Astrocyte (in vitro differentiated cells and primary cell): ENCODE measurements around the gene RGL2. TPM values are rescaled to one million over a fixed set of nuclear protein-coding genes. Genes with fewer than 3 reads are reported as not detected.

Source experiments
- DNase-seq: peaks from one replicate; pipeline ENCODE4 v3.0.0-alpha.2; 2010; ENCODE audit warnings: low read depth
- FAIRE-seq: peaks from 2 replicates; lab custom pipeline; 2011; peaks lifted over from hg19 to GRCh38; lab: Jason Lieb, UNC
- H2AFZ ChIP-seq: 2 replicates; pipeline ENCODE4 v1.6.0; 2012; ENCODE audit warnings: low read depth, low read length, inconsistent platforms
- H3K27ac ChIP-seq: 2 replicates; pipeline ENCODE4 v1.5.1; 2011; ENCODE audit warnings: low read depth, low read length, inconsistent platforms
- H3K27me3 ChIP-seq: 2 replicates; pipeline ENCODE4 v1.6.0; 2011; ENCODE audit warnings: low read length, inconsistent platforms; ENCODE audit not compliant: insufficient read depth
- H3K36me3 ChIP-seq: 2 replicates; pipeline ENCODE4 v1.5.1; 2011; ENCODE audit warnings: low read length, inconsistent platforms; ENCODE audit not compliant: insufficient read depth
- H3K4me1 ChIP-seq: 2 replicates; pipeline ENCODE4 v1.5.1; 2011; ENCODE audit warnings: low read length, inconsistent platforms; ENCODE audit not compliant: insufficient read depth
- H3K4me2 ChIP-seq: 2 replicates; pipeline ENCODE4 v1.6.0; 2012; ENCODE audit warnings: low read length, inconsistent platforms
- H3K4me3 ChIP-seq: 2 replicates; pipeline ENCODE4 v1.5.1; 2011; ENCODE audit warnings: low read depth, mild to moderate bottlenecking, low read length, inconsistent platforms; ENCODE audit not compliant: insufficient read depth
- H3K79me2 ChIP-seq: 2 replicates; pipeline ENCODE4 v1.6.0; 2012; ENCODE audit warnings: mild to moderate bottlenecking, low read length, inconsistent platforms; ENCODE audit not compliant: insufficient read depth
- H3K9ac ChIP-seq: 2 replicates; pipeline ENCODE4 v1.6.0; 2012; ENCODE audit warnings: mild to moderate bottlenecking, low read length, inconsistent platforms
- H3K9me3 ChIP-seq: 2 replicates; pipeline ENCODE4 v1.5.1; 2012; ENCODE audit warnings: low read depth, mild to moderate bottlenecking, low read length, inconsistent platforms; ENCODE audit not compliant: insufficient read depth
- H4K20me1 ChIP-seq: 2 replicates; pipeline ENCODE4 v1.6.0; 2012; ENCODE audit warnings: low read length, inconsistent platforms; ENCODE audit not compliant: insufficient read depth
- H3K27ac Mint-ChIP-seq: one replicate; pipeline ENCODE4 v1.8.0; 2021; ENCODE audit warnings: mild to moderate bottlenecking, mixed read lengths; ENCODE audit not compliant: unreplicated experiment
- H3K27me3 Mint-ChIP-seq: one replicate; pipeline ENCODE4 v1.8.0; 2021; ENCODE audit warnings: low read depth, mixed read lengths; ENCODE audit not compliant: unreplicated experiment
- H3K36me3 Mint-ChIP-seq: one replicate; pipeline ENCODE4 v1.8.0; 2021; ENCODE audit warnings: low read depth, mixed read lengths; ENCODE audit not compliant: unreplicated experiment
- H3K4me1 Mint-ChIP-seq: one replicate; pipeline ENCODE4 v1.8.0; 2021; ENCODE audit warnings: low read depth, mixed read lengths; ENCODE audit not compliant: unreplicated experiment
- H3K4me3 Mint-ChIP-seq: one replicate; pipeline ENCODE4 v1.8.0; 2021; ENCODE audit warnings: mild to moderate bottlenecking, moderate library complexity, mixed read lengths; ENCODE audit not compliant: unreplicated experiment
- H3K9me3 Mint-ChIP-seq: one replicate; pipeline ENCODE4 v1.8.0; 2021; ENCODE audit warnings: mild to moderate bottlenecking, mixed read lengths; ENCODE audit not compliant: unreplicated experiment
- EZH2 ChIP-seq: IDR thresholded peaks from 2 replicates; pipeline ENCODE4 v1.6.1; 2012; ENCODE audit warnings: mild to moderate bottlenecking, low read length, inconsistent platforms; ENCODE audit not compliant: insufficient read depth
- total RNA-seq: library from RNA; stranded (reverse); gene quantifications from 2 replicates; pipeline ENCODE4 v1.2.1, GENCODE V29; 2021
- TF ChIP-seq, protein P1 (sequence below): IDR thresholded peaks from 2 replicates; pipeline ENCODE4 v1.5.1; 2011; ENCODE audit warnings: low read depth, mild to moderate bottlenecking, inconsistent platforms, low read length, moderate library complexity; ENCODE audit not compliant: insufficient read depth

The RGL2 gene
- total RNA-seq, 1 donor from 2014 or later: 36.5 TPM

DNA sequence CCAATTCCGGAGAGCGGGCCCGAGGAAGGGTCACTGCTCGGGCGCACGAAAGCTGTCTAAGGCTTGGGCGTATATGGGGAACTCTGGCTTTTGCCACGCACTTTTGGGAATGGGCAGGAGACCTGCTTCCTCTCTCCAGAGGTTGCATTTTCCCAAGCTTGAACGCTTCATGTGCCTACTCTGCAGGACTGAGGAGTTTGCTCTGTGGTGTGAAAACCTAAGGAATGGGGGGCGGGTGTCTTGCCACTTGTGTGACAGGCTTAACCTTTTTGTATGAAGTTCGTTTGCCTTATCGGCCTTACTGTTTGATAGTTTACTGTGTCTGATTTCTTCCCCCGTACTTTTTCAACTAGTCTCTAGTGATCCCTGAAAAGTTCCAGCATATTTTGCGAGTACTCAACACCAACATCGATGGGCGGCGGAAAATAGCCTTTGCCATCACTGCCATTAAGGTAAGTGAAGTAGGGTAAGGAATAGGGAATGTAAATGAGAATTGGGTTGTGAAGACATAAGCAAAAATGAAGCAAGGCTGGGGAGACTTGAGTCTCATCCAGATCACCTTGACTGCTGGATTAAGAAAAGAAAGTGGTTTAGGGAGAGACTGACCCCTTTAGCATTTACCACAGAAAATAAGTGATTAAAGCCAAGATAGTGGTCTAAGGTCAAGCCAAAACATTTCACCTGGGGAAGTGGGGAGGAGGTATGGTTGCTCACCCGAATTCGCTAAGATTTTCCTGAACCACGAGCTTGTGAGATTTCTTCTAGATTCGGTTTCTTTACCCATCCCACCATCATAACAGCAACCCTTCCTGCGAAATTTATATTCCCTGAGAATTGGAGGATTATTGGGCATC, 26.2 kb downstream of the RGL2 start:
- Histone ChIP-seq H3K9ac (peak overlapping the region; percentile 90), H4K20me1 (peaks cover 48% of the 10 kb centered on the region), H3K4me1 (peaks cover 49% of the 10 kb centered on the region), H3K9me3 (no peaks in the 10 kb centered on the region), H3K27me3 (no peaks in the 10 kb centered on the region), H3K4me2 (peak overlapping the region; percentile 95), H3K27ac (peak overlapping the region; percentile 95), H3K36me3 (peaks cover 46% of the 10 kb centered on the region), H2AFZ (peak overlapping the region; percentile 58), H3K4me3 (peak overlapping the region; percentile 97), H3K79me2 (peaks cover 66% of the 10 kb centered on the region)
- H3K4me1 Mint-ChIP-seq: peaks cover 26% of the 10 kb centered on the region
- H3K27me3 Mint-ChIP-seq: no peaks in the 10 kb centered on the region
- H3K9me3 Mint-ChIP-seq: no peaks in the 10 kb centered on the region
- peak overlapping the region; percentile 100 for H3K27ac Mint-ChIP-seq
- TF ChIP-seq, protein P1, sequence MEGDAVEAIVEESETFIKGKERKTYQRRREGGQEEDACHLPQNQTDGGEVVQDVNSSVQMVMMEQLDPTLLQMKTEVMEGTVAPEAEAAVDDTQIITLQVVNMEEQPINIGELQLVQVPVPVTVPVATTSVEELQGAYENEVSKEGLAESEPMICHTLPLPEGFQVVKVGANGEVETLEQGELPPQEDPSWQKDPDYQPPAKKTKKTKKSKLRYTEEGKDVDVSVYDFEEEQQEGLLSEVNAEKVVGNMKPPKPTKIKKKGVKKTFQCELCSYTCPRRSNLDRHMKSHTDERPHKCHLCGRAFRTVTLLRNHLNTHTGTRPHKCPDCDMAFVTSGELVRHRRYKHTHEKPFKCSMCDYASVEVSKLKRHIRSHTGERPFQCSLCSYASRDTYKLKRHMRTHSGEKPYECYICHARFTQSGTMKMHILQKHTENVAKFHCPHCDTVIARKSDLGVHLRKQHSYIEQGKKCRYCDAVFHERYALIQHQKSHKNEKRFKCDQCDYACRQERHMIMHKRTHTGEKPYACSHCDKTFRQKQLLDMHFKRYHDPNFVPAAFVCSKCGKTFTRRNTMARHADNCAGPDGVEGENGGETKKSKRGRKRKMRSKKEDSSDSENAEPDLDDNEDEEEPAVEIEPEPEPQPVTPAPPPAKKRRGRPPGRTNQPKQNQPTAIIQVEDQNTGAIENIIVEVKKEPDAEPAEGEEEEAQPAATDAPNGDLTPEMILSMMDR: no peak
- TF ChIP-seq EZH2: no peak
- peak overlapping the region; percentile 100 for H3K4me3 Mint-ChIP-seq
- peaks cover 17% of the 10 kb centered on the region for H3K36me3 Mint-ChIP-seq
- no peak for DNase-seq
- no peak for FAIRE-seq

- no peak for TF ChIP-seq EZH2
- TF ChIP-seq, protein P1: no peak
- H3K36me3 Mint-ChIP-seq: peaks cover 18% of the 10 kb centered on the region
- peak; percentile 71 for FAIRE-seq
Measured at GRCh38 chr6:33271468-33272274, 27.1 kb downstream of the RGL2 start, which contains the start of the genes RPS18 and VPS52. Gene RPS18, plus strand, starts transcription at chr6:33272075. Its CDS starts 45 bp downstream, at chr6:33272120. Gene VPS52, minus strand, starts transcription at chr6:33271876. Its CDS starts 201 bp downstream, at chr6:33271675.

More at GRCh38 chr6:33271468-33272274, 27.1 kb downstream of the RGL2 start, which contains the start of the genes RPS18 and VPS52:
- Mint-ChIP-seq H3K27ac (peak within 1 kb of the TSS; percentile 100), H3K9me3 (no peaks in the 10 kb centered on the region), H3K4me1 (peaks cover 26% of the 10 kb centered on the region), H3K4me3 (peak within 1 kb of the TSS; percentile 100), H3K27me3 (no peaks in the 10 kb centered on the region)
- Histone ChIP-seq H4K20me1 (peaks cover 47% of the 10 kb centered on the region), H2AFZ (peak within 1 kb of the TSS; percentile 93), H3K4me1 (peaks cover 40% of the 10 kb centered on the region), H3K27me3 (no peaks in the 10 kb centered on the region), H3K79me2 (peaks cover 66% of the 10 kb centered on the region), H3K27ac (peak within 1 kb of the TSS; percentile 95), H3K9me3 (no peaks in the 10 kb centered on the region), H3K36me3 (peaks cover 50% of the 10 kb centered on the region), H3K9ac (peak within 1 kb of the TSS; percentile 90), H3K4me3 (peak within 1 kb of the TSS; percentile 97), H3K4me2 (peak within 1 kb of the TSS; percentile 95)
- peak; percentile 99 for DNase-seq
